HFFc6 (cell line): ENCODE measurements around the gene SCAANT1. TPM values are rescaled to one million over a fixed set of nuclear protein-coding genes. Genes with fewer than 3 reads are reported as not detected.

Source experiments
- DNase-seq: peaks from one replicate; pipeline ENCODE4 v3.0.0-alpha.2; 2018
- H3K27ac Mint-ChIP-seq: 2 replicates; pipeline ENCODE4 v1.8.0; 2020; ENCODE audit warnings: mild to moderate bottlenecking, mixed read lengths
- H3K27me3 Mint-ChIP-seq: 2 replicates; pipeline ENCODE4 v1.8.0; 2021; ENCODE audit warnings: mild to moderate bottlenecking, moderate library complexity, mixed read lengths; ENCODE audit not compliant: insufficient read depth
- H3K36me3 Mint-ChIP-seq: 2 replicates; pipeline ENCODE4 v1.8.0; 2021; ENCODE audit warnings: low read depth, mixed read lengths
- H3K4me1 Mint-ChIP-seq: 2 replicates; pipeline ENCODE4 v1.8.0; 2020; ENCODE audit warnings: low read depth, mixed read lengths
- H3K4me3 Mint-ChIP-seq: 2 replicates; pipeline ENCODE4 v1.8.0; 2020; ENCODE audit warnings: mild to moderate bottlenecking, moderate library complexity, mixed read lengths
- H3K9me3 Mint-ChIP-seq: 2 replicates; pipeline ENCODE4 v1.8.0; 2020; ENCODE audit warnings: mild to moderate bottlenecking, mixed read lengths
- CTCF ChIP-seq: fragments of 200-600 bp; sonication (generic); IDR thresholded peaks from 2 replicates; pipeline ENCODE4 v1.5.0; 2021; ENCODE audit warnings: antibody characterized with exemption, mild to moderate bottlenecking
- total RNA-seq, 6 experiments: library from RNA; stranded (reverse); fragmentation: NEBNext Ultra II Directional; extraction: Animal tissue kit (Norgen Biotek cat#: 25700); gene quantifications; 2 replicates in 1 of 6; 3 replicates in 5 of 6; pipeline ENCODE4 v1.2.3, GENCODE V29; 2021

The SCAANT1 gene
- total RNA-seq, 6 experiments from 2014 or later, result not detected

GRCh38 chr3:63912768-63913588 lies 795 bp upstream of the SCAANT1 start:
- no peak for TF ChIP-seq CTCF
- H3K4me1 Mint-ChIP-seq, result peaks cover 66% of the 10 kb centered on the region
- DNase-seq, result peak; percentile 54
- H3K36me3 Mint-ChIP-seq, result peaks cover 22% of the 10 kb centered on the region
- no peaks in the 10 kb centered on the region for H3K27me3 Mint-ChIP-seq
- H3K4me3 Mint-ChIP-seq, result peak overlapping the region; percentile 92
- H3K9me3 Mint-ChIP-seq, result no peaks in the 10 kb centered on the region
- H3K27ac Mint-ChIP-seq, result peak overlapping the region; percentile 95

GRCh38 chr3:63911509-63911872 lies 692 bp downstream of the SCAANT1 start:
- Mint-ChIP-seq H3K9me3 (no peaks in the 10 kb centered on the region), H3K27me3 (no peaks in the 10 kb centered on the region), H3K36me3 (peaks cover 10% of the 10 kb centered on the region), H3K4me1 (peaks cover 58% of the 10 kb centered on the region), H3K27ac (peak overlapping the region; percentile 84), H3K4me3 (peak overlapping the region; percentile 91)
- no peak for TF ChIP-seq CTCF
- DNase-seq, result peak; percentile 10

- DNase-seq, result peak; percentile 11
- Mint-ChIP-seq H3K36me3 (peaks cover 6% of the 10 kb centered on the region), H3K27ac (peak overlapping the region; percentile 84), H3K4me3 (peak overlapping the region; percentile 91), H3K27me3 (no peaks in the 10 kb centered on the region), H3K9me3 (no peaks in the 10 kb centered on the region), H3K4me1 (peaks cover 56% of the 10 kb centered on the region)
- TF ChIP-seq CTCF, result no peak
Observed at GRCh38 chr3:63910891-63911290, 1.3 kb downstream of the SCAANT1 start.

GRCh38 chr3:63910001-63910400 lies 2.2 kb downstream of the SCAANT1 start:
- Mint-ChIP-seq H3K27ac (no peak overlapping the region), H3K27me3 (no peaks in the 10 kb centered on the region)

GRCh38 chr3:63909431-63909830 lies 2.8 kb downstream of the SCAANT1 start:
- Mint-ChIP-seq H3K27ac (peak overlapping the region; percentile 4; the same call in 1 of the 2 replicates), H3K9me3 (no peaks in the 10 kb centered on the region), H3K27me3 (no peaks in the 10 kb centered on the region), H3K36me3 (peaks cover 2% of the 10 kb centered on the region), H3K4me3 (no peak overlapping the region), H3K4me1 (peaks cover 58% of the 10 kb centered on the region)
- peak; percentile 13 for DNase-seq
- no peak for TF ChIP-seq CTCF

More at GRCh38 chr3:63910001-63910400, 2.2 kb downstream of the SCAANT1 start:
- H3K4me1 Mint-ChIP-seq, result peaks cover 56% of the 10 kb centered on the region
- no peak for TF ChIP-seq CTCF
- no peak overlapping the region for H3K4me3 Mint-ChIP-seq
- peaks cover 6% of the 10 kb centered on the region for H3K36me3 Mint-ChIP-seq
- H3K9me3 Mint-ChIP-seq, result no peaks in the 10 kb centered on the region
- no peak for DNase-seq
